GM12874 (cell line): Measurements from ENCODE around the gene ENGASE.

Experiments used
- CTCF ChIP-seq: IDR thresholded peaks from 2 replicates; pipeline ENCODE4 v1.5.1; 2011; ENCODE audit warnings: low read depth, mild to moderate bottlenecking, control low read depth, low read length, moderate library complexity; ENCODE audit not compliant: insufficient read depth

ENGASE gene

GRCh38 chr17:79041723-79042420, 32.8 kb upstream of the ENGASE start:
- TF ChIP-seq CTCF: no peak

GRCh38 chr17:79042421-79043190, 32.0 kb upstream of the ENGASE start:
- TF ChIP-seq CTCF: no peak

GRCh38 chr17:79043191-79043930, 31.3 kb upstream of the ENGASE start:
- no peak for TF ChIP-seq CTCF

- TF ChIP-seq CTCF: no peak
Observed at GRCh38 chr17:79043931-79044320, 30.7 kb upstream of the ENGASE start.

GRCh38 chr17:79044462-79044861, 30.2 kb upstream of the ENGASE start:
- TF ChIP-seq CTCF: no peak

- no peak for TF ChIP-seq CTCF
Observed at GRCh38 chr17:79045001-79045729, 29.5 kb upstream of the ENGASE start.

GRCh38 chr17:79045842-79046196, 28.8 kb upstream of the ENGASE start:
- peak; percentile 96 for TF ChIP-seq CTCF
